ENCODE results near the gene TNK1. TPM values are rescaled to one million over a fixed set of nuclear protein-coding genes. Genes with fewer than 3 reads are reported as not detected.

Gene TNK1
- total RNA-seq, 1 donor from 2014 or later = 0.34 TPM

- H3K9me3 Mint-ChIP-seq (ENCODE audit: unreplicated experiment) = peaks cover 12% of the 10 kb centered on the region
- H3K36me3 Mint-ChIP-seq (ENCODE audit: unreplicated experiment) = peaks cover 14% of the 10 kb centered on the region
- no peak overlapping the region for H3K4me3 Mint-ChIP-seq (ENCODE audit: unreplicated experiment)
- DNase-seq = no peak
- peaks cover 15% of the 10 kb centered on the region for H3K4me1 Mint-ChIP-seq (ENCODE audit: low read depth, unreplicated experiment)
- peaks cover 17% of the 10 kb centered on the region for H3K27me3 Mint-ChIP-seq (ENCODE audit: unreplicated experiment)
- H3K27ac Mint-ChIP-seq (ENCODE audit: unreplicated experiment) = no peak overlapping the region
- no peak for TF ChIP-seq CTCF (IDR thresholded peaks at IDR 0.05; ENCODE audit: partially characterized antibody, unreplicated experiment)
Measured at GRCh38 chr17:7410634-7411426, 29.9 kb downstream of the TNK1 start.

- Mint-ChIP-seq H3K27me3 (ENCODE audit: unreplicated experiment) (peaks cover 14% of the 10 kb centered on the region), H3K4me3 (ENCODE audit: unreplicated experiment) (no peak overlapping the region), H3K4me1 (ENCODE audit: low read depth, unreplicated experiment) (peaks cover 13% of the 10 kb centered on the region), H3K27ac (ENCODE audit: unreplicated experiment) (no peak overlapping the region), H3K36me3 (ENCODE audit: unreplicated experiment) (peaks cover 18% of the 10 kb centered on the region), H3K9me3 (ENCODE audit: unreplicated experiment) (peaks cover 10% of the 10 kb centered on the region)
- no peak for TF ChIP-seq CTCF (IDR thresholded peaks at IDR 0.05; ENCODE audit: partially characterized antibody, unreplicated experiment)
- no peak for DNase-seq
Measured at GRCh38 chr17:7411427-7411750, 30.5 kb downstream of the TNK1 start.

GRCh38 chr17:7413346-7413985 is 32.6 kb downstream of the TNK1 start:
- Mint-ChIP-seq H3K36me3 (ENCODE audit: unreplicated experiment) (peaks cover 22% of the 10 kb centered on the region), H3K27ac (ENCODE audit: unreplicated experiment) (no peak overlapping the region), H3K27me3 (ENCODE audit: unreplicated experiment) (peaks cover 19% of the 10 kb centered on the region), H3K4me3 (ENCODE audit: unreplicated experiment) (peak overlapping the region; percentile 0), H3K9me3 (ENCODE audit: unreplicated experiment) (peaks cover 15% of the 10 kb centered on the region), H3K4me1 (ENCODE audit: low read depth, unreplicated experiment) (peaks cover 6% of the 10 kb centered on the region)
- no peak for DNase-seq
- no peak for TF ChIP-seq CTCF (IDR thresholded peaks at IDR 0.05; ENCODE audit: partially characterized antibody, unreplicated experiment)

GRCh38 chr17:7414837-7415236 is 33.9 kb downstream of the TNK1 start:
- DNase-seq = no peak
- H3K27ac Mint-ChIP-seq (ENCODE audit: unreplicated experiment) = no peak overlapping the region
- peaks cover 15% of the 10 kb centered on the region for H3K9me3 Mint-ChIP-seq (ENCODE audit: unreplicated experiment)
- no peak for TF ChIP-seq CTCF (IDR thresholded peaks at IDR 0.05; ENCODE audit: partially characterized antibody, unreplicated experiment)
- H3K4me3 Mint-ChIP-seq (ENCODE audit: unreplicated experiment) = no peak overlapping the region
- H3K27me3 Mint-ChIP-seq (ENCODE audit: unreplicated experiment) = peaks cover 17% of the 10 kb centered on the region
- H3K4me1 Mint-ChIP-seq (ENCODE audit: low read depth, unreplicated experiment) = peaks cover 10% of the 10 kb centered on the region
- peaks cover 12% of the 10 kb centered on the region for H3K36me3 Mint-ChIP-seq (ENCODE audit: unreplicated experiment)

- H3K4me3 Mint-ChIP-seq (ENCODE audit: unreplicated experiment) = no peak overlapping the region
- no peak for DNase-seq
- H3K36me3 Mint-ChIP-seq (ENCODE audit: unreplicated experiment) = peaks cover 7% of the 10 kb centered on the region
- no peak for TF ChIP-seq CTCF (IDR thresholded peaks at IDR 0.05; ENCODE audit: partially characterized antibody, unreplicated experiment)
- H3K27me3 Mint-ChIP-seq (ENCODE audit: unreplicated experiment) = peaks cover 15% of the 10 kb centered on the region
- peaks cover 14% of the 10 kb centered on the region for H3K4me1 Mint-ChIP-seq (ENCODE audit: low read depth, unreplicated experiment)
- peaks cover 15% of the 10 kb centered on the region for H3K9me3 Mint-ChIP-seq (ENCODE audit: unreplicated experiment)
- H3K27ac Mint-ChIP-seq (ENCODE audit: unreplicated experiment) = no peak overlapping the region
Measured at GRCh38 chr17:7415784-7416183, 34.9 kb downstream of the TNK1 start.
